GM19043 (cell line): Measurements from ENCODE around the gene ZNF256.

ENCODE experiments used
- ATAC-seq: cut with Tn5 transposase; IDR thresholded peaks from one replicate; pipeline ENCODE4 v1.9.1; 2021; ENCODE audit warnings: low read depth; ENCODE audit not compliant: unreplicated experiment

The ZNF256 gene

DNA sequence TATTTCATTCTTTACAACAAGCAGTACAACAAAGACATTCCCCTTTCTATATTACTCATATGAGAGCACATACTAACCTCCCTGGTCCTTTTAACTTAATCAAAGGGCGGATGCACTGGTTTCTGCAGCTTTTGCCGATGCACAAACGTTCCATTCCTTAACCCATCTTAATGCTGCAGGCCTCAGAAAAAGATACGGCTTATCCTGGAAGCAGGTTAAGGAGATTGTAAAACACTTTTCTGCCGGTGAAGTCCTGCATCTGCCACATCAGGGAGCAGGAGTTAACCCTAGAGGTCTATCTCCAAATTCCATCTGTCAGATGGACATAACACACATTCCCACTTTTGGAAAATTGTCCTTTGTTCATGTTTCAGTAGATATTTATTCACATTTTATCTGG lies 47.2 kb downstream of the ZNF256 start:
- no peak for ATAC-seq
